DMS53 treated with DMSO at 0.1 percent for 48 hours (cell line): ENCODE data around the gene ANKRD34A.

ENCODE experiments used
- DNase-seq: peaks from one replicate; lab custom pipeline; 2025; ENCODE audit not compliant: unreplicated experiment; lab: John Stamatoyannopoulos, UW

The ANKRD34A gene

GRCh38 chr1:145991735-145992412, 27.5 kb upstream of the ANKRD34A start:
- DNase-seq, result peak; percentile 65

- DNase-seq, result no peak
These were observed 26.0 kb upstream of the ANKRD34A start for GRCh38 chr1:145990249-145990855.

- DNase-seq, result no peak
These were observed 24.4 kb upstream of the ANKRD34A start for GRCh38 chr1:145988773-145989172.

GRCh38 chr1:145987926-145988325, 23.6 kb upstream of the ANKRD34A start:
- DNase-seq, result no peak

GRCh38 chr1:145986551-145986950, 22.2 kb upstream of the ANKRD34A start:
- no peak for DNase-seq

GRCh38 chr1:145985502-145986439, 21.4 kb upstream of the ANKRD34A start:
- peak; percentile 90 for DNase-seq

GRCh38 chr1:145985129-145985501, 20.7 kb upstream of the ANKRD34A start:
- DNase-seq, result no peak

- DNase-seq, result no peak
These were observed 19.8 kb upstream of the ANKRD34A start for GRCh38 chr1:145983960-145984830.

- no peak for DNase-seq
These were observed 18.9 kb upstream of the ANKRD34A start for GRCh38 chr1:145983206-145983675.

GRCh38 chr1:145982010-145982723, 17.8 kb upstream of the ANKRD34A start:
- no peak for DNase-seq

GRCh38 chr1:145980457-145980994, 16.2 kb upstream of the ANKRD34A start:
- no peak for DNase-seq

GRCh38 chr1:145979746-145980456, 15.5 kb upstream of the ANKRD34A start:
- DNase-seq, result no peak

- peak; percentile 98 for DNase-seq
These were observed 14.7 kb upstream of the ANKRD34A start for GRCh38 chr1:145978854-145979745.

GRCh38 chr1:145978471-145978853, 14.1 kb upstream of the ANKRD34A start:
- DNase-seq, result no peak

- DNase-seq, result peak; percentile 88
These were observed 13.4 kb upstream of the ANKRD34A start for GRCh38 chr1:145977486-145978470.

GRCh38 chr1:145977016-145977415, 12.6 kb upstream of the ANKRD34A start:
- DNase-seq, result no peak

- no peak for DNase-seq
These were observed 10.8 kb upstream of the ANKRD34A start for GRCh38 chr1:145975216-145975615.
